H1 (cell line): Measurements from ENCODE around the gene ERCC6. TPM values are rescaled to one million over a fixed set of nuclear protein-coding genes. Genes with fewer than 3 reads are reported as not detected.

Experiments used
- CTCF ChIA-PET: fragments of 300-600 bp; sonication (Branson Sonifier 250); formaldehyde crosslinking; loops from one replicate; lab custom pipeline; 2021; ENCODE audit not compliant: partially characterized antibody; lab: Charles Lee
- POLR2A ChIA-PET: fragments of 300-600 bp; sonication (Branson Sonifier 250); formaldehyde crosslinking; loops from one replicate; lab custom pipeline; 2021; ENCODE audit warnings: inconsistent platforms; ENCODE audit not compliant: partially characterized antibody; lab: Charles Lee
- DNase-seq, 2 experiments: peaks; one replicate each; pipeline versions ENCODE4 v3.0.0 to v3.0.0-alpha.2; 2010 to 2022; ENCODE audit warnings: low spot score in 2 of 2, low read depth in 1 of 2, mixed read lengths in 1 of 2
- FAIRE-seq: peaks from 2 replicates; lab custom pipeline; 2011; peaks lifted over from hg19 to GRCh38; lab: Jason Lieb, UNC
- H2AFZ ChIP-seq: 2 replicates; pipeline ENCODE4 v1.8.1; 2012; ENCODE audit warnings: low read length, inconsistent platforms
- H2AK5ac ChIP-seq: 2 replicates; pipeline ENCODE4 v1.6.1; 2013; ENCODE audit warnings: low read depth, low read length
- H2BK120ac ChIP-seq: replicated peaks from 2 replicates; pipeline ENCODE3; 2013; ENCODE audit warnings: low read depth, low read length, inconsistent platforms
- H2BK12ac ChIP-seq: 2 replicates; pipeline ENCODE4 v1.6.1; 2013; ENCODE audit warnings: low read depth, low read length
- H2BK15ac ChIP-seq: 2 replicates; pipeline ENCODE4 v1.6.1; 2013; ENCODE audit warnings: low read length
- H2BK20ac ChIP-seq: 2 replicates; pipeline ENCODE4 v1.6.1; 2013; ENCODE audit warnings: low read length
- H2BK5ac ChIP-seq: 2 replicates; pipeline ENCODE4 v1.6.1; 2013; ENCODE audit warnings: low read depth, low read length
- H3K14ac ChIP-seq: 2 replicates; pipeline ENCODE4 v1.6.1; 2013; ENCODE audit warnings: inconsistent platforms; ENCODE audit not compliant: insufficient read length
- H3K18ac ChIP-seq: 2 replicates; pipeline ENCODE4 v1.6.1; 2013; ENCODE audit warnings: low read length; ENCODE audit errors: extremely low read depth
- H3K23ac ChIP-seq: 2 replicates; pipeline ENCODE4 v1.6.1; 2013; ENCODE audit warnings: inconsistent platforms; ENCODE audit not compliant: insufficient read length
- H3K23me2 ChIP-seq: 2 replicates; pipeline ENCODE4 v1.6.1; 2013; ENCODE audit warnings: low read depth, low read length
- H3K27ac ChIP-seq: 2 replicates; pipeline ENCODE4 v1.6.1; 2011; ENCODE audit warnings: low read depth, low read length, inconsistent platforms
- H3K27me3 ChIP-seq, 4 experiments: replicated peaks in 1 of 4; 1 replicate in 1 of 4; 2 replicates in 3 of 4; pipeline versions ENCODE4 v1.6.1 to v1.8.1; 2011 to 2013; ENCODE audit warnings: low read length in 3 of 4, mild to moderate bottlenecking in 3 of 4, inconsistent platforms in 2 of 4, mixed read lengths in 2 of 4, moderate library complexity in 1 of 4; ENCODE audit not compliant: control insufficient read depth in 3 of 4, insufficient read depth in 3 of 4; ENCODE audit errors: extremely low read depth in 1 of 4
- H3K36me3 ChIP-seq, 4 experiments: 2 replicates each; pipeline versions ENCODE4 v1.6.1 to v1.8.1; 2011 to 2013; ENCODE audit warnings: mild to moderate bottlenecking in 4 of 4, low read length in 3 of 4, moderate library complexity in 2 of 4, control low read depth in 1 of 4, inconsistent platforms in 1 of 4; ENCODE audit not compliant: insufficient read depth in 4 of 4, control insufficient read depth in 2 of 4
- H3K4ac ChIP-seq: replicated peaks from 2 replicates; pipeline ENCODE3; 2013; ENCODE audit warnings: low read length, low read depth, mixed read lengths, inconsistent platforms; ENCODE audit not compliant: insufficient read length
- H3K4me1 ChIP-seq, 4 experiments: replicated peaks in 1 of 4; 1 replicate in 1 of 4; 2 replicates in 3 of 4; pipeline versions ENCODE4 v1.6.1 to v1.8.1; 2011 to 2013; ENCODE audit warnings: low read length in 3 of 4, inconsistent platforms in 2 of 4, mixed read lengths in 1 of 4; ENCODE audit not compliant: insufficient read depth in 4 of 4, control insufficient read depth in 3 of 4
- H3K4me2 ChIP-seq, 2 experiments: 2 replicates each; pipeline versions ENCODE4 v1.6.1 to v1.8.1; 2011 to 2013; ENCODE audit warnings: low read depth in 2 of 2, low read length in 2 of 2, control low read depth in 1 of 2, inconsistent platforms in 1 of 2, mild to moderate bottlenecking in 1 of 2; ENCODE audit not compliant: insufficient read depth in 1 of 2
- H3K4me3 ChIP-seq, 4 experiments: fragments of 200-600, 300-600 bp in 1 of 4; sonication (generic), shearing (Covaris generic), sonication (Bioruptor Twin) in 1 of 4; 2 replicates each; pipeline versions ENCODE4 v1.5.1 to v1.8.1; 2011 to 2016; ENCODE audit warnings: low read length in 4 of 4, low read depth in 3 of 4, control low read depth in 2 of 4, inconsistent platforms in 2 of 4, mild to moderate bottlenecking in 2 of 4, mixed read lengths in 1 of 4, moderate library complexity in 1 of 4; ENCODE audit not compliant: insufficient read depth in 2 of 4; ENCODE audit errors: extremely low read depth in 1 of 4
- H3K56ac ChIP-seq: replicated peaks from 2 replicates; pipeline ENCODE3; 2013; ENCODE audit warnings: low read depth, mild to moderate bottlenecking, mixed read lengths, low read length, inconsistent platforms; ENCODE audit not compliant: insufficient read length
- H3K79me1 ChIP-seq: 2 replicates; pipeline ENCODE4 v1.6.1; 2013; ENCODE audit warnings: low read depth, low read length, control low read depth
- H3K79me2 ChIP-seq, 2 experiments: 2 replicates each; pipeline versions ENCODE4 v1.6.1 to v1.8.1; 2012 to 2013; ENCODE audit warnings: low read length in 2 of 2, mild to moderate bottlenecking in 2 of 2, inconsistent platforms in 1 of 2; ENCODE audit not compliant: insufficient read depth in 2 of 2, control insufficient read depth in 1 of 2
- H3K9ac ChIP-seq, 4 experiments: replicated peaks in 1 of 4; 1 replicate in 1 of 4; 2 replicates in 3 of 4; pipeline versions ENCODE4 v1.6.1 to v1.8.1; 2011 to 2013; ENCODE audit warnings: low read depth in 3 of 4, low read length in 3 of 4, control low read depth in 2 of 4, mild to moderate bottlenecking in 2 of 4, moderate library complexity in 2 of 4, inconsistent platforms in 1 of 4; ENCODE audit errors: extremely low read depth in 1 of 4
- H3K9me3 ChIP-seq, 2 experiments: 2 replicates each; pipeline versions ENCODE4 v1.6.1 to v1.8.1; 2012 to 2013; ENCODE audit warnings: mild to moderate bottlenecking in 2 of 2, moderate library complexity in 2 of 2, control low read depth in 1 of 2, inconsistent platforms in 1 of 2, low read depth in 1 of 2, low read length in 1 of 2, mixed read lengths in 1 of 2; ENCODE audit not compliant: insufficient read depth in 2 of 2
- H4K20me1 ChIP-seq, 2 experiments: replicated peaks in 1 of 2; 2 replicates each; pipeline versions ENCODE3 to v1.8.1; 2011 to 2013; ENCODE audit warnings: inconsistent platforms in 2 of 2, low read length in 2 of 2, mild to moderate bottlenecking in 1 of 2; ENCODE audit not compliant: insufficient read depth in 2 of 2, control insufficient read depth in 1 of 2
- H4K5ac ChIP-seq: 2 replicates; pipeline ENCODE4 v1.6.1; 2013; ENCODE audit warnings: low read length, low read depth, mixed read lengths, inconsistent platforms; ENCODE audit not compliant: insufficient read length
- H4K8ac ChIP-seq: 2 replicates; pipeline ENCODE4 v1.8.0; 2013; ENCODE audit warnings: mild to moderate bottlenecking, moderate library complexity, low read length, inconsistent platforms; ENCODE audit not compliant: insufficient read depth; ENCODE audit errors: extremely low read depth
- H4K91ac ChIP-seq: replicated peaks from 2 replicates; pipeline ENCODE3; 2013; ENCODE audit warnings: low read length, mixed read lengths, inconsistent platforms; ENCODE audit not compliant: insufficient read length
- BACH1 ChIP-seq: IDR thresholded peaks from 2 replicates; pipeline ENCODE4 v1.6.1; 2012; ENCODE audit warnings: low read length, improper control_type of control experiment
- BCL11A ChIP-seq, 2 experiments: IDR thresholded peaks; one replicate each; pipeline ENCODE4 v1.6.1; 2011; ENCODE audit warnings: low read depth in 2 of 2, low read length in 2 of 2, mild to moderate bottlenecking in 2 of 2
- CEBPB ChIP-seq: IDR thresholded peaks from 2 replicates; pipeline ENCODE4 v1.6.1; 2012; ENCODE audit warnings: low read depth, low read length
- KDM5A ChIP-seq: fragments of 200-600 bp; IDR thresholded peaks from 2 replicates; pipeline ENCODE4 v1.7.1; 2012; ENCODE audit warnings: mild to moderate bottlenecking, low read length, inconsistent platforms, mixed read lengths
- POLR2A ChIP-seq, 2 experiments: IDR thresholded peaks; 1 replicate in 1 of 2; 2 replicates in 1 of 2; pipeline ENCODE4 v1.6.1; 2011; ENCODE audit warnings: low read depth in 2 of 2, low read length in 2 of 2, mild to moderate bottlenecking in 2 of 2; ENCODE audit errors: control extremely low read depth in 1 of 2
- RAD21 ChIP-seq, 2 experiments: IDR thresholded peaks in 1 of 2; conservative IDR thresholded peaks in 1 of 2; 2 replicates each; pipeline ENCODE4 v1.6.1; 2011; ENCODE audit warnings: low read depth in 2 of 2, low read length in 2 of 2, improper control_type of control experiment in 1 of 2, inconsistent platforms in 1 of 2, mild to moderate bottlenecking in 1 of 2, moderate library complexity in 1 of 2
- RFX5 ChIP-seq: IDR thresholded peaks from 2 replicates; pipeline ENCODE4 v1.6.1; 2011; ENCODE audit warnings: low read depth, low read length, improper control_type of control experiment, borderline replicate concordance
- SIRT6 ChIP-seq: IDR thresholded peaks from one replicate; pipeline ENCODE4 v1.7.1; 2012; ENCODE audit warnings: low read length, inconsistent platforms
- SP1 ChIP-seq: IDR thresholded peaks from 2 replicates; pipeline ENCODE4 v1.6.1; 2011; ENCODE audit warnings: low read depth, low read length
- SP2 ChIP-seq: IDR thresholded peaks from 2 replicates; pipeline ENCODE4 v1.6.1; 2012; ENCODE audit warnings: mild to moderate bottlenecking, low read length, inconsistent platforms
- TAF1 ChIP-seq: IDR thresholded peaks from 2 replicates; pipeline ENCODE4 v1.6.1; 2011; ENCODE audit warnings: mild to moderate bottlenecking, low read depth, low read length
- WGBS, 2 experiments: shearing (Covaris generic) in 1 of 2; methylation state at CpG; one replicate each; pipeline versions ENCODE4 v1.1.6 to v1.1.7; 2013 to 2015; ENCODE audit warnings: low lambda C conversion rate in 2 of 2, mixed read lengths in 2 of 2, inconsistent platforms in 1 of 2, low coverage in 1 of 2, missing lambda C conversion rate in 1 of 2; ENCODE audit not compliant: insufficient replicate concordance in 2 of 2, insufficient coverage in 1 of 2, insufficient read length in 1 of 2; ENCODE audit errors: extremely low coverage in 1 of 2, missing lambda C conversion rate in 1 of 2; 5-methylcytosine and 5-hydroxymethylcytosine counted together
- polyA plus RNA-seq, 7 experiments: library from polyadenylated mRNA; depleted of rRNA in 3 of 7; stranded (reverse) in 5 of 7; unstranded in 2 of 7; fragments of >200 nt in 5 of 7; fragments of 200-250 nt in 2 of 7; gene quantifications; 1 replicate in 5 of 7; 2 replicates in 1 of 7; 4 replicates in 1 of 7; pipeline versions ENCODE4 v1.2.1 to v1.2.3, GENCODE V29; 2011 to 2013; ENCODE audit warnings: missing spikeins in 2 of 7, mixed read lengths in 2 of 7
- total RNA-seq: library from RNA; stranded (reverse); fragmentation: NEBNext Ultra II Directional; extraction: Animal tissue kit (Norgen Biotek cat#: 25700); gene quantifications from 2 replicates; pipeline ENCODE4 v1.2.1, GENCODE V29; 2021
- TF ChIP-seq, protein P1 (sequence below): IDR thresholded peaks from 2 replicates; pipeline ENCODE4 v1.6.1; 2012; ENCODE audit warnings: inconsistent platforms

The ERCC6 gene
- total and polyA plus RNA-seq, 2 of the 8 experiments (the other 6 are each of a cell fraction or from before 2014, with no cell fraction given): 4.1 to 11.9 TPM

DNA sequence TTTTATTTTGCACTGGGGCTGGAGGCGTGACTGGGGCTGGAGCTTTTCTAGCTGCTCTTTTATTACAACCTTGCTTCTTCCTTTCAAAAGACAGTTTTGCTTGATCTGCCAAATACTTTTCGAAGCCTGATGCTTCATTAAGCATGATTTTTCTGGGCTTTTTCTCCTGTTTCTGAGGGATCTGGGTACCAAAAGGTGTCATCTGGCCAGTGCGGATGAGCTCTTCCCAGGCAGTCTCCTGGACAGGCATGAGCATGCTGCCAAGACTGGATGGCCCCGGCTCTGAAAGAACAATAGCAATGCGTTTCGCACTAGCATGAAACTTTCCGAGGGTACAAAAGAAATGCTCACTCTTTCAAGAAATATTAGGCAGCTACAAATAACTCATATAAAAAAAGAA, 14.4 kb downstream of the ERCC6 start:
- H3K79me2 ChIP-seq: no peaks in the 10 kb centered on the region
- H3K27me3 ChIP-seq: no peaks in the 10 kb centered on the region
- no peak overlapping the region for H3K56ac ChIP-seq
- H4K8ac ChIP-seq: no peak overlapping the region
- 89% methylated on average over 7 of the region's 7 CpGs; no CpG with 5 or more reads in 1 of the 2 experiments for WGBS, 2 experiments
- H3K36me3 ChIP-seq: peaks cover 0 to 17% (median 6%) of the 10 kb centered on the region in 4 experiments; a peak in 5 of 8 replicates
- no peak overlapping the region for H3K4ac ChIP-seq
- H2AK5ac ChIP-seq: no peak overlapping the region
- no peaks in the 10 kb centered on the region for H4K20me1 ChIP-seq
- H3K4me1 ChIP-seq: no peaks in the 10 kb centered on the region; a peak in 1 of 7 replicates
- H2AFZ ChIP-seq: no peak overlapping the region
- H4K5ac ChIP-seq: no peak overlapping the region
- FAIRE-seq (no peak), DNase-seq (no peak)
- H3K18ac ChIP-seq: no peak overlapping the region
- no peak overlapping the region for H3K27ac ChIP-seq
- no peak overlapping the region for H2BK5ac ChIP-seq
- no peak overlapping the region for H2BK12ac ChIP-seq
- no peak overlapping the region for H2BK120ac ChIP-seq
- POLR2A ChIA-PET: interaction anchor here (0.5 kb wide), 1 partner anchor 442 kb away, joined by 4 read pairs; no protein-coding TSS in a partner anchor
- H3K4me3 ChIP-seq: no peak overlapping the region
- H2BK20ac ChIP-seq: no peak overlapping the region
- no peak overlapping the region for H4K91ac ChIP-seq
- H3K23ac ChIP-seq: no peak overlapping the region
- H2BK15ac ChIP-seq: no peak overlapping the region
- CTCF ChIA-PET: interaction anchor here (0.9 to 6.0 kb wide), 4 partner anchors 12 to 200 kb away, joined by 3 to 45 read pairs (median 16); no protein-coding TSS in a partner anchor
- no peak overlapping the region for H3K14ac ChIP-seq
- no peak overlapping the region for H3K9ac ChIP-seq
- no peak overlapping the region for H3K4me2 ChIP-seq
- no peaks in the 10 kb centered on the region for H3K79me1 ChIP-seq
- no peaks in the 10 kb centered on the region for H3K9me3 ChIP-seq
- no peaks in the 10 kb centered on the region for H3K23me2 ChIP-seq
- TF ChIP-seq POLR2A (IDR thresholded peaks at IDR 0.05; ENCODE audit: control extremely low read depth in 1 of 2, low read depth in 2 of 2, low read length in 2 of 2) (no peak), SP2 (no peak), KDM5A (no peak), RAD21 (IDR thresholded peaks at IDR 0.05 in 1 of 2, conservative IDR thresholded peaks at IDR 0.05 in 1 of 2; ENCODE audit: low read depth in 2 of 2, low read length in 2 of 2) (no peak), RFX5 (no peak), CEBPB (no peak), TAF1 (no peak), BCL11A (IDR thresholded peaks at IDR 0.05; ENCODE audit: low read depth in 2 of 2, low read length in 2 of 2) (no peak), BACH1 (no peak), SP1 (no peak), SIRT6 (no peak)
- TF ChIP-seq, protein P1, sequence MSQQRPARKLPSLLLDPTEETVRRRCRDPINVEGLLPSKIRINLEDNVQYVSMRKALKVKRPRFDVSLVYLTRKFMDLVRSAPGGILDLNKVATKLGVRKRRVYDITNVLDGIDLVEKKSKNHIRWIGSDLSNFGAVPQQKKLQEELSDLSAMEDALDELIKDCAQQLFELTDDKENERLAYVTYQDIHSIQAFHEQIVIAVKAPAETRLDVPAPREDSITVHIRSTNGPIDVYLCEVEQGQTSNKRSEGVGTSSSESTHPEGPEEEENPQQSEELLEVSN: no peak
